Right atrium auricular region (tissue), 2 donors: ENCODE results near the gene MAGEE1. TPM values are rescaled to one million over a fixed set of nuclear protein-coding genes. Genes with fewer than 3 reads are reported as not detected.

Source experiments
- DNase-seq: peaks from one replicate; pipeline ENCODE4 v3.0.0-alpha.2; 2019; ENCODE audit warnings: low spot score
- H3K27ac ChIP-seq, 2 donors: fragments of 200-600 bp; sonication (generic); 1 replicate in 1 of 2; 2 replicates in 1 of 2; pipeline ENCODE4 v1.5.1; 2016 to 2019
- H3K27me3 ChIP-seq, 2 donors: fragments of 200-600 bp; sonication (generic); one replicate each; pipeline versions ENCODE4 v1.5.1 to v1.6.0; 2017 to 2019
- H3K36me3 ChIP-seq: fragments of 200-600 bp; sonication (generic); one replicate; pipeline ENCODE4 v1.5.1; 2016
- H3K4me1 ChIP-seq, 2 donors: fragments of 200-600 bp; sonication (generic); one replicate each; pipeline versions ENCODE4 v1.5.1 to v1.6.0; 2017 to 2019
- H3K4me3 ChIP-seq, 2 donors: fragments of 200-600 bp; sonication (generic); 1 replicate in 1 of 2; 2 replicates in 1 of 2; pipeline ENCODE4 v1.5.1; 2017 to 2019; ENCODE audit warnings: mild to moderate bottlenecking in 1 of 2, moderate library complexity in 1 of 2
- H3K9me3 ChIP-seq, 2 donors: fragments of 200-600 bp; sonication (generic); one replicate each; pipeline ENCODE4 v1.5.1; 2019
- total RNA-seq, 2 donors: library from RNA; depleted of rRNA; stranded (reverse); fragments of >200 nt; gene quantifications; one replicate each; pipeline ENCODE4 v1.1.0, GENCODE V29; 2016
- TF ChIP-seq, protein P1 (sequence below), 2 donors: fragments of 200-600 bp; sonication (generic); IDR thresholded peaks; one replicate each; pipeline ENCODE4 v1.5.1; 2019; ENCODE audit warnings: antibody characterized with exemption in 2 of 2

MAGEE1 gene
- total RNA-seq, 2 donors from 2014 or later = 2.0 to 2.3 TPM

DNA sequence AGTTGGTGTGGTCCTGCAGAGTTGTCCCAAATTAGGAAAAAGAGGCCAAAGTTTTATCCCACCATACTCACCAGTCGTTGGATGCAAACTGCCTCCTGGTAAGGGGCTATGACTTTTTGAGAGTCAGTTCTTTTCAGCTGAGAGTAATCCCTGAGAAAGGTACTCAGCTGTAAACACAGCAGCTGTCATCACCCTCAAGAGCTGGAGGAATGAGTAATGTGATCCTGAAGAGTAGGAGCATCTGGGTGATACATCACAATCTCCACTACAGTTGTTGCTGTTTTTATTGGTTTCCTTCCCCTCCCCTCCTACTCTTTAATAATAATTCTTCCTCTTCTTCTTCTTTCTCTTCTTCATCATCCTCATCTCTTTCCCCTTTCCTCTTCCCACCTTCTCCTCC, 5.7 kb downstream of the MAGEE1 start:
- H3K36me3 ChIP-seq = no peaks in the 10 kb centered on the region
- H3K4me1 ChIP-seq = no peaks in the 10 kb centered on the region
- H3K27ac ChIP-seq = no peak overlapping the region
- DNase-seq = no peak
- H3K27me3 ChIP-seq = no peaks in the 10 kb centered on the region
- no peak overlapping the region for H3K4me3 ChIP-seq
- no peaks in the 10 kb centered on the region for H3K9me3 ChIP-seq
- TF ChIP-seq, protein P1, sequence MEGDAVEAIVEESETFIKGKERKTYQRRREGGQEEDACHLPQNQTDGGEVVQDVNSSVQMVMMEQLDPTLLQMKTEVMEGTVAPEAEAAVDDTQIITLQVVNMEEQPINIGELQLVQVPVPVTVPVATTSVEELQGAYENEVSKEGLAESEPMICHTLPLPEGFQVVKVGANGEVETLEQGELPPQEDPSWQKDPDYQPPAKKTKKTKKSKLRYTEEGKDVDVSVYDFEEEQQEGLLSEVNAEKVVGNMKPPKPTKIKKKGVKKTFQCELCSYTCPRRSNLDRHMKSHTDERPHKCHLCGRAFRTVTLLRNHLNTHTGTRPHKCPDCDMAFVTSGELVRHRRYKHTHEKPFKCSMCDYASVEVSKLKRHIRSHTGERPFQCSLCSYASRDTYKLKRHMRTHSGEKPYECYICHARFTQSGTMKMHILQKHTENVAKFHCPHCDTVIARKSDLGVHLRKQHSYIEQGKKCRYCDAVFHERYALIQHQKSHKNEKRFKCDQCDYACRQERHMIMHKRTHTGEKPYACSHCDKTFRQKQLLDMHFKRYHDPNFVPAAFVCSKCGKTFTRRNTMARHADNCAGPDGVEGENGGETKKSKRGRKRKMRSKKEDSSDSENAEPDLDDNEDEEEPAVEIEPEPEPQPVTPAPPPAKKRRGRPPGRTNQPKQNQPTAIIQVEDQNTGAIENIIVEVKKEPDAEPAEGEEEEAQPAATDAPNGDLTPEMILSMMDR (IDR thresholded peaks at IDR 0.05) = no peak

DNA sequence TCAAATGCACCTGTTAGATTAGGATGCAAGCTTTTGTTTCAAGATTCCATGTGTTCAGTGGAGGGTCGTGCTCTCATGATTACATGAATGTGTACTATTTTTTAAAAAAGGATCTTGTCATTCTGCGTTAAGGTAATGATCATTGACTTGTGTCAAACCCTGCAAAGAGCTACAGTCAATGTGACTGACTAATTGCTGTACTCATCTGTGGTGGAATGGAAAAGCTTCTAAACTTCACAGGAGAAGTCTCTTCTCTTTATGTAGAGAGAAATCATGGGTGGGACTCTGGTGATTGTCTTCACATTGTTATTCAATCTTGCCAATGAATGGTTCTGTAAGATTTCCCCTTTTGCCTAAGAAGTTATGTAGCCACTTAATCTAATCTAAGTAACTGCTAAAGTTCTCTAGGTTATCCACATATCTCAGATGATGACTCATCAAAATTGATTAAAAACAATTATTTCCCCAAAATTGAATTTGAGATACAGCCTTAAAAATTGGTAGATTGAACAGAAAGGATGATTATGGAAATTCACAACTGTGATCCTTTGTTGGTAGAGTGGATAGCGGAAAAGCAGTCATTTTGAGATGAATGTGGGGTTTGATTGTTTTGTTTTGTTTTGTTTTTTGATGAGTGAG, 6.7 kb downstream of the MAGEE1 start:
- TF ChIP-seq, protein P1 (IDR thresholded peaks at IDR 0.05) = no peak
- H3K27me3 ChIP-seq = no peaks in the 10 kb centered on the region
- no peak overlapping the region for H3K4me3 ChIP-seq
- no peaks in the 10 kb centered on the region for H3K9me3 ChIP-seq
- H3K36me3 ChIP-seq = no peaks in the 10 kb centered on the region
- H3K4me1 ChIP-seq = no peaks in the 10 kb centered on the region
- DNase-seq = no peak
- no peak overlapping the region for H3K27ac ChIP-seq

DNA sequence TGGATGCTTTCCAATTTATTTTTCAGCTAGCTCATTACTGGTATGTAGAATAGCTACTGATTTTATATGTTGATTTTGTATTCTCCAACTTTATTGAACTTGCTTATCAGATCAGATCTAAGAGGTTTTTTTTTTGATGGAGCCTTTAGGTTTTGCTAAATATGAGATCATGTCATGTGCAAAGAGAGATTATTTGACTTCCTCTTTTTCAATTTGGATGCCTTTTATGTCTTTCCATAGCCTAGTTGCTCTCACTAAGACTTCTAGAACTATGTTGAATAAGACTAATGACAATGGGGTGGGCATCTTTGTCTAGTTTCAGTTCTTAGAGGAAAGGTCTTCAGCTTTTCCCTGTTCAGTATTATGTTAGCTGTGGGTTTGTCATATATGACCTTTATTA, 11.7 kb downstream of the MAGEE1 start:
- H3K27ac ChIP-seq = no peak overlapping the region
- no peaks in the 10 kb centered on the region for H3K27me3 ChIP-seq
- H3K4me3 ChIP-seq = no peak overlapping the region
- DNase-seq = no peak
- TF ChIP-seq, protein P1 (IDR thresholded peaks at IDR 0.05) = no peak
- peaks cover 0 to 28% of the 10 kb centered on the region in 2 donors for H3K9me3 ChIP-seq
- H3K36me3 ChIP-seq = no peaks in the 10 kb centered on the region
- H3K4me1 ChIP-seq = no peaks in the 10 kb centered on the region

DNA sequence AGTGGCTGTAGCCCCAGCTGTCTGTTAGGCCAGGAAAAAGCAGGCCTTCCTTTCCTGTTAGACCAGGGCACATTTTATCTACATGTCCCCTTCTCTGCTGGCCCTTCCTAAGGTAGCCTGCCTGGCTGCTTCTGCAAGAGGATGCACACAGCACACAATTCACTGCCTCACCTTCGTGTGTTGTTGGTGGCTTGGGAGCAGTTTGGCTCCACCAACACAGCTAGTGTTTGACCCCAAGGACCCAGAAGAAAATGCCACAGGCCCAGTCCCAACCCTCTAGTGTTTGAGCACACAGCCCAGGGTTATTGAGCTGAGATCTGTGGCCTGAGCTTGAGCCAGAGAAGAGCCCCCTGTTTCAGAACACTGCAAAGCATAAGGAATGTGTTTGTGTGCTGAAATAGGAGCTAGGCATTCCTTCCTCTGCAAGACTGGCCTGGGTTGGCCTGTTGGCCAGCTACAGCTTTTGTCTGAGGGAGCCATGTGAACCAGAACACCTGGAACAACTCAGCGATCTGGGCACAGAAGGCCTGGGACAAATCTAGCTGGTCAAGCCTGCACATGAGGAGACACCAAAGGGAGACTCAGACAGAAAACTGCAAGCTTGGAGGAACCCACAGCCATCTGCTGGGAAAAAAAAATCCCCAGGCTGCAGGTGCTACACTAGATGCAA, 26.4 kb downstream of the MAGEE1 start:
- Histone ChIP-seq H3K27me3 (peaks cover 0 to 4% of the 10 kb centered on the region in 2 donors), H3K36me3 (no peaks in the 10 kb centered on the region), H3K4me3 (no peak overlapping the region), H3K4me1 (no peaks in the 10 kb centered on the region), H3K9me3 (no peaks in the 10 kb centered on the region), H3K27ac (no peak overlapping the region)
- TF ChIP-seq, protein P1 (IDR thresholded peaks at IDR 0.05) = no peak
- no peak for DNase-seq

DNA sequence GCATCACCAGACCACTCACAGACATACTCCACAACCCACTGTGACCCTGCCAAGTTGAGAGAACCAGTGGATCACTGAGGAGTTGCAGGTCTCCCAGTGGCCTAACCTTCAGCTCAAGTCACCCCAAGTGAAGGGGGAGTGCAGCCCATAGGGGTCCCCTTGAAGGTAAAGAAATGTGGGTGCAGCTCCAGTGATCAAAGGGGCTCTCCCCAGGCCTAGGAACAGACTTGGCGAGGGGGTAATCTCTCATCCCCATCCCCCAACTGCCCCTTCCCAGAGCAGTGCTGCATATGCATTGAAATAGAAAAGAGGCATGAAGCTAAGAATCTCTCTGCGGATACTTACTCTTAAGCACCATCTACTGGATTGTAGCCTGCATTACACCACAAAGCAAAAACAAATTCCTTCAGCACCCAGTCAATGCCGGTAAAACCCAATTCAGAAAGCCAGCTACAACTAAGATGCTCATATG, 27.0 kb downstream of the MAGEE1 start:
- no peak overlapping the region for H3K4me3 ChIP-seq
- TF ChIP-seq, protein P1 (IDR thresholded peaks at IDR 0.05) = peak; percentile 24 to 66
- no peaks in the 10 kb centered on the region for H3K9me3 ChIP-seq
- no peaks in the 10 kb centered on the region for H3K36me3 ChIP-seq
- peaks cover 0 to 4% of the 10 kb centered on the region in 2 donors for H3K27me3 ChIP-seq
- H3K27ac ChIP-seq = no peak overlapping the region
- DNase-seq = no peak
- no peaks in the 10 kb centered on the region for H3K4me1 ChIP-seq
